ENCODE data around the gene ZNF777. TPM values are rescaled to one million over a fixed set of nuclear protein-coding genes. Genes with fewer than 3 reads are reported as not detected.

ZNF777 gene
- polyA plus RNA-seq, 3 donors, result 0.13 to 2.0 (median 0.25) TPM

- no peaks in the 10 kb centered on the region for H3K9me3 ChIP-seq (replicated peaks in 1 of 2; ENCODE audit: control insufficient read depth in 1 of 2, insufficient read depth in 1 of 2, low read length in 2 of 2)
- peaks cover 8 to 17% of the 10 kb centered on the region in 2 donors for H3K4me1 ChIP-seq (ENCODE audit: control insufficient read depth in 1 of 2, insufficient read depth in 2 of 2, low read length in 2 of 2)
- H3K9me3 Mint-ChIP-seq, result peaks cover 0 to 3% (median 0%) of the 10 kb centered on the region in 7 donors
- 96% methylated on average over 24 of the region's 24 CpGs for WGBS (ENCODE audit: insufficient coverage)
- H3K4me2 ChIP-seq (replicated peaks; ENCODE audit: extremely low read depth, low read length, poor library complexity, severe bottlenecking), result no peak overlapping the region
- peaks cover 0 to 4% of the 10 kb centered on the region in 2 donors for H3K27me3 ChIP-seq (ENCODE audit: control insufficient read depth in 2 of 2, insufficient read depth in 2 of 2, low read length in 2 of 2)
- H3K9ac ChIP-seq (ENCODE audit: insufficient read depth, low read length, poor library complexity, severe bottlenecking), result no peak overlapping the region
- H3K27me3 Mint-ChIP-seq (ENCODE audit: low read depth in 3 of 3), result peaks cover 4 to 7% (median 6%) of the 10 kb centered on the region in 3 donors
- H3K4me3 Mint-ChIP-seq, result no peak overlapping the region
- no peak overlapping the region for H3K4me3 ChIP-seq (replicated peaks in 1 of 3; ENCODE audit: low read depth in 2 of 3, low read length in 3 of 3)
- H3K36me3 Mint-ChIP-seq, result peaks cover 41 to 49% of the 10 kb centered on the region in 2 donors
- peak overlapping the region in 1 of 7 donors; percentile 25 for H3K27ac Mint-ChIP-seq
- no peak for DNase-seq
- no peak overlapping the region for H3K27ac ChIP-seq (ENCODE audit: low read depth in 1 of 2, low read length in 2 of 2)
- peaks cover 39 to 56% of the 10 kb centered on the region in 2 donors for H3K36me3 ChIP-seq (replicated peaks in 1 of 2; ENCODE audit: control insufficient read depth in 1 of 2, insufficient read depth in 2 of 2, low read length in 2 of 2)
- H4K20me1 ChIP-seq (ENCODE audit: insufficient read depth, low read length), result peaks cover 24% of the 10 kb centered on the region
- intact Hi-C loops (cut with micrococcal nuclease), result no loop called here
- peaks cover 17% of the 10 kb centered on the region for H3K4me1 Mint-ChIP-seq
- no peak overlapping the region for H2AFZ ChIP-seq (ENCODE audit: insufficient read depth, low read depth, low read length, poor library complexity, severe bottlenecking)
- H3K79me2 ChIP-seq (ENCODE audit: insufficient read depth, low read length), result peaks cover 5% of the 10 kb centered on the region
- TF ChIP-seq, protein P1, sequence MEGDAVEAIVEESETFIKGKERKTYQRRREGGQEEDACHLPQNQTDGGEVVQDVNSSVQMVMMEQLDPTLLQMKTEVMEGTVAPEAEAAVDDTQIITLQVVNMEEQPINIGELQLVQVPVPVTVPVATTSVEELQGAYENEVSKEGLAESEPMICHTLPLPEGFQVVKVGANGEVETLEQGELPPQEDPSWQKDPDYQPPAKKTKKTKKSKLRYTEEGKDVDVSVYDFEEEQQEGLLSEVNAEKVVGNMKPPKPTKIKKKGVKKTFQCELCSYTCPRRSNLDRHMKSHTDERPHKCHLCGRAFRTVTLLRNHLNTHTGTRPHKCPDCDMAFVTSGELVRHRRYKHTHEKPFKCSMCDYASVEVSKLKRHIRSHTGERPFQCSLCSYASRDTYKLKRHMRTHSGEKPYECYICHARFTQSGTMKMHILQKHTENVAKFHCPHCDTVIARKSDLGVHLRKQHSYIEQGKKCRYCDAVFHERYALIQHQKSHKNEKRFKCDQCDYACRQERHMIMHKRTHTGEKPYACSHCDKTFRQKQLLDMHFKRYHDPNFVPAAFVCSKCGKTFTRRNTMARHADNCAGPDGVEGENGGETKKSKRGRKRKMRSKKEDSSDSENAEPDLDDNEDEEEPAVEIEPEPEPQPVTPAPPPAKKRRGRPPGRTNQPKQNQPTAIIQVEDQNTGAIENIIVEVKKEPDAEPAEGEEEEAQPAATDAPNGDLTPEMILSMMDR (IDR thresholded peaks at IDR 0.05), result no peak
Observed at GRCh38 chr7:149455175-149455950, 5.5 kb downstream of the ZNF777 start.

- H3K36me3 Mint-ChIP-seq, result peaks cover 47 to 55% of the 10 kb centered on the region in 2 donors
- Histone ChIP-seq H3K4me3 (replicated peaks in 1 of 3; ENCODE audit: low read depth in 2 of 3, low read length in 3 of 3) (no peak overlapping the region), H3K36me3 (replicated peaks in 1 of 2; ENCODE audit: control insufficient read depth in 1 of 2, insufficient read depth in 2 of 2, low read length in 2 of 2) (peaks cover 45 to 63% of the 10 kb centered on the region in 2 donors), H3K9me3 (replicated peaks in 1 of 2; ENCODE audit: control insufficient read depth in 1 of 2, insufficient read depth in 1 of 2, low read length in 2 of 2) (no peaks in the 10 kb centered on the region), H4K20me1 (ENCODE audit: insufficient read depth, low read length) (peaks cover 24% of the 10 kb centered on the region), H2AFZ (ENCODE audit: insufficient read depth, low read depth, low read length, poor library complexity, severe bottlenecking) (no peak overlapping the region), H3K9ac (ENCODE audit: insufficient read depth, low read length, poor library complexity, severe bottlenecking) (no peak overlapping the region), H3K4me1 (ENCODE audit: control insufficient read depth in 1 of 2, insufficient read depth in 2 of 2, low read length in 2 of 2) (peaks cover 8 to 15% of the 10 kb centered on the region in 2 donors), H3K27me3 (ENCODE audit: control insufficient read depth in 2 of 2, insufficient read depth in 2 of 2, low read length in 2 of 2) (peaks cover 0 to 4% of the 10 kb centered on the region in 2 donors), H3K27ac (ENCODE audit: low read depth in 1 of 2, low read length in 2 of 2) (no peak overlapping the region), H3K79me2 (ENCODE audit: insufficient read depth, low read length) (peaks cover 5% of the 10 kb centered on the region), H3K4me2 (replicated peaks; ENCODE audit: extremely low read depth, low read length, poor library complexity, severe bottlenecking) (no peak overlapping the region)
- peaks cover 4 to 7% (median 6%) of the 10 kb centered on the region in 3 donors for H3K27me3 Mint-ChIP-seq (ENCODE audit: low read depth in 3 of 3)
- H3K27ac Mint-ChIP-seq, result no peak overlapping the region
- TF ChIP-seq, protein P1 (IDR thresholded peaks at IDR 0.05), result no peak
- WGBS (ENCODE audit: insufficient coverage), result 100% methylated on average over 5 of the region's 5 CpGs
- peaks cover 0 to 3% (median 0%) of the 10 kb centered on the region in 7 donors for H3K9me3 Mint-ChIP-seq
- intact Hi-C loops (cut with micrococcal nuclease), result no loop called here
- H3K4me1 Mint-ChIP-seq, result peaks cover 17% of the 10 kb centered on the region
- DNase-seq, result no peak
- no peak overlapping the region for H3K4me3 Mint-ChIP-seq
Observed at GRCh38 chr7:149454750-149455149, 6.1 kb downstream of the ZNF777 start.
